Epithelial cell of proximal tubule (primary cell): ENCODE results near the gene PARD3B. TPM values are rescaled to one million over a fixed set of nuclear protein-coding genes. Genes with fewer than 3 reads are reported as not detected.

Experiments
- DNase-seq: peaks from one replicate; pipeline ENCODE4 v3.0.0-alpha.2; 2011; ENCODE audit warnings: low read depth
- H3K4me3 ChIP-seq: 2 replicates; pipeline ENCODE4 v1.5.1; 2011; ENCODE audit warnings: low read depth, mild to moderate bottlenecking, low read length
- total RNA-seq: library from RNA; depleted of rRNA; stranded (reverse); fragments of >200 nt; gene quantifications from 2 replicates; pipeline ENCODE4 v1.2.3, GENCODE V29; 2015
- TF ChIP-seq, protein P1 (sequence below): conservative IDR thresholded peaks from 2 replicates; pipeline ENCODE4 v1.5.1; 2012; ENCODE audit warnings: low read depth, mild to moderate bottlenecking, low read length

PARD3B gene
- total RNA-seq, 1 donor from 2014 or later: 3.6 TPM

DNA sequence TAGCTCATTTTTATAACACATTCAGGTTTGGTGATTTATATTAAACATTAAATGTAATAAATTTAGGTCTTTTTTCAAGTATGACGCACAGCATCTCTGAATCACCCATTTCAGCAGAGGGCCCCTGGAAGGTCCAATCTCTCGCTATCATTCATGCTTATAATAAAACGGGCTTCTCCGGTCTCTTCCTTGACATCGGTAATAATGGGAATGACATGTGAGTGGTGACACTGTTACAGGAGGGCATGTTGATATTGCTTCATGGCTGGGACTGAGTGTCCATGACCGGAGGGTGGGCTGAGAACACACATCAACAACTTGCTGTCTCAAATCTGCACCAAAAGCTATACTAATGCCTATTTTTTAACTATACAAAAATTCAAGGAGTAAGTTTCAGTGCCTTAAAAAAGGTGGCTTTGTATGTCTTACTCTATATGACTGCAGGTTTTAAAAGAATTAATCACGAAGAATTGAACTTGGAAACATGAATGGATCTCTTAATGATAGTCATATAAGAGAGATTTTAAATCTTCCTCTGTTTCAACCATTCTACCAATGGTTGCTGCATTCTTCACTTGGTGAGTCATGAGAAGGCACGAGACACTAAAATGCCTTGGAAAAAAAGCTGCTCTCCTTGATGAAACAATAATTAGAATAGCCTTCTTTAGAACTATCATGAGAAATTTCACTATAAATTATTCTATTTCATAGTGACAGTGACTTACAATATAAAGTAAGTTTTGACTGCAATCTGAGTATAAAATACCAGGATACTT lies 1035.1 kb downstream of the PARD3B start:
- no peak overlapping the region for H3K4me3 ChIP-seq
- DNase-seq: no peak

GRCh38 chr2:205582366-205582765 lies 1037.1 kb downstream of the PARD3B start:
- no peak for DNase-seq
- TF ChIP-seq, protein P1, sequence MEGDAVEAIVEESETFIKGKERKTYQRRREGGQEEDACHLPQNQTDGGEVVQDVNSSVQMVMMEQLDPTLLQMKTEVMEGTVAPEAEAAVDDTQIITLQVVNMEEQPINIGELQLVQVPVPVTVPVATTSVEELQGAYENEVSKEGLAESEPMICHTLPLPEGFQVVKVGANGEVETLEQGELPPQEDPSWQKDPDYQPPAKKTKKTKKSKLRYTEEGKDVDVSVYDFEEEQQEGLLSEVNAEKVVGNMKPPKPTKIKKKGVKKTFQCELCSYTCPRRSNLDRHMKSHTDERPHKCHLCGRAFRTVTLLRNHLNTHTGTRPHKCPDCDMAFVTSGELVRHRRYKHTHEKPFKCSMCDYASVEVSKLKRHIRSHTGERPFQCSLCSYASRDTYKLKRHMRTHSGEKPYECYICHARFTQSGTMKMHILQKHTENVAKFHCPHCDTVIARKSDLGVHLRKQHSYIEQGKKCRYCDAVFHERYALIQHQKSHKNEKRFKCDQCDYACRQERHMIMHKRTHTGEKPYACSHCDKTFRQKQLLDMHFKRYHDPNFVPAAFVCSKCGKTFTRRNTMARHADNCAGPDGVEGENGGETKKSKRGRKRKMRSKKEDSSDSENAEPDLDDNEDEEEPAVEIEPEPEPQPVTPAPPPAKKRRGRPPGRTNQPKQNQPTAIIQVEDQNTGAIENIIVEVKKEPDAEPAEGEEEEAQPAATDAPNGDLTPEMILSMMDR: no peak
- H3K4me3 ChIP-seq: no peak overlapping the region

More for the DNA sequence above, 1035.1 kb downstream of the PARD3B start:
- TF ChIP-seq, protein P1: no peak

DNA sequence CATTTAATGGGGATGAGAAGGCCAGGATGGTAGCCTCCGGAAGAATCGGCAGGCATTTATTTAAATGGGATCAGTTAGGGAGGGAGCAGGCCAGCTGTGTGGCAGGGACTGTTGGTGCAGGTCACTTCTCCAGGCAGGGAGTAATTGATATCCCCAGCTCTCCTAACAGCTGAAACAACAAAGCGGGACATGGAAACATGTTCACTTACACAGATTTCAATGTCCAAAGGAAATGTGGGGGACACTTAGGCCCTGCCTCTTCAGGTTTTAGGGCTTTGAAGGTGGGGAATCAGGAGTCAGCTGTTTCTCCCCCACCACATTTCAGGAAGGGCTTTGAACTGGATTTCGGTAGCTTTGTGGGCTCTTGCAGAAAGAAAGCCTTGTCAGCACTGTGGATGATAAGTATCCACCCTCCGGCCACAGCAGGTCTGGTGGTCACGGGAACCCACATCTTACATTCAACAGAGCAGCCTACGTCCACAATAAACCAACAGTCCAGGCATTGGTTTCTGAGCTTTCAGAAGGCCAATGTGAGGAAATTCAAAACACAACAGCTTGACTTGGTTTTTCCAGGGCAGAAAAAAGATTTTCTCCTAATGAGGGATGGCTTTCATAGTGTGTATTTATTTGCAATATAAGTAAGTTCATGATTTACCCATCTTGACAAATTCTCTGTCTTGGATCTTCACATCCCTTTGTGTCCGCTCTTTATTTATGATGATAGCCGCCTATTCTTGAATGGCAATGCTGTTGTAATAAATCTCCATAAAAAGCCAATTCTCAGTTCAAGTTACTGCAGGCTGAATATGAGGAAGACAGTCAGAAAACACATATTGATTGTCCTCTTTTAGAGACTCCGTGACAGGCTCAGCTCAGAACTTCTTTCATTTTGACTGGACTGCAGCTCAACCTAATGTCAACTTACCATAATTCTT lies 1040.4 kb downstream of the PARD3B start:
- no peak overlapping the region for H3K4me3 ChIP-seq
- TF ChIP-seq, protein P1: no peak
- no peak for DNase-seq

- TF ChIP-seq, protein P1: no peak
- DNase-seq: no peak
- no peak overlapping the region for H3K4me3 ChIP-seq
These were observed 1041.4 kb downstream of the PARD3B start for GRCh38 chr2:205586626-205587025.

DNA sequence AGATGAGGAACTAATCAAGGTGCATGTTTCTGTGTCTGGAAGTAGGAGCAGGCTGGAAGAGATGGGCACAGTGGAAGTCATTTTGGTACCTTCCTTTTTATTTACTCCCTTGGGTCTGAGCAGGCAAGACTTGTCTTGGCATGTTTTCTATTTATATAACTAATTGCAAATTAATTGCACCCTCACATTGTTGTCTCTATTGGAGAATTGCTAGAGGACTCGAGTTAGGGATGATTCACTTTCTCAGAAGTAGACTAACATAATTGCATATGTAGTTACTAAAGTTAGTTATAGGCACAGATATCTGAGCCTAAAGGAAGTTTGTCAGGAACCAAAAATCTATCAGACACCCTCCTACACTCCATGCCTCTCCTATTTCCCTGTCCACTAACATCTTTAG lies 1044.2 kb downstream of the PARD3B start:
- H3K4me3 ChIP-seq: no peak overlapping the region
- TF ChIP-seq, protein P1: no peak
- no peak for DNase-seq

DNA sequence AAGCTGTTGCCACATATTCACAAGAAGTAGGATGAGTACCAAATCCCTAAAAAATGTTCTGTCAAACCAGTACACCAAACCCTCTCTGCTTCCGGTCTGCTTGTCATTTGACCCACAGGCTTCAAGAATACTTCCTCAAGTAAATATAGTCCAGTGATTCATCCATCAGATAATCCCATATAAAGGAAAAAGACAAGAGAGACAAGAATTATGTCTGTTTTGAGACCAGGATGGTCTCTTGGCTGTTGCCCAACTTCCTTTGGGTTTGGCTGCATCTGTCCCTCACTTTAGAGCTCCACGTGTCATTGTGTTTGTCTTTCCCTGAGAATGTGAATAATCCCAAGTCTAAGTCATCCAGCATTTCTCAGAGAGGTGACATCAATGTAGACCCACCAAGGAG lies 1045.5 kb downstream of the PARD3B start:
- no peak overlapping the region for H3K4me3 ChIP-seq
- no peak for DNase-seq
- TF ChIP-seq, protein P1: no peak
